GM19463 (cell line): ENCODE results near the gene DAZAP1.

Experiments
- ATAC-seq: cut with Tn5 transposase; IDR thresholded peaks from one replicate; pipeline ENCODE4 v1.9.1; 2021; ENCODE audit warnings: mild to moderate bottlenecking, moderate library complexity; ENCODE audit not compliant: unreplicated experiment

Gene DAZAP1

DNA sequence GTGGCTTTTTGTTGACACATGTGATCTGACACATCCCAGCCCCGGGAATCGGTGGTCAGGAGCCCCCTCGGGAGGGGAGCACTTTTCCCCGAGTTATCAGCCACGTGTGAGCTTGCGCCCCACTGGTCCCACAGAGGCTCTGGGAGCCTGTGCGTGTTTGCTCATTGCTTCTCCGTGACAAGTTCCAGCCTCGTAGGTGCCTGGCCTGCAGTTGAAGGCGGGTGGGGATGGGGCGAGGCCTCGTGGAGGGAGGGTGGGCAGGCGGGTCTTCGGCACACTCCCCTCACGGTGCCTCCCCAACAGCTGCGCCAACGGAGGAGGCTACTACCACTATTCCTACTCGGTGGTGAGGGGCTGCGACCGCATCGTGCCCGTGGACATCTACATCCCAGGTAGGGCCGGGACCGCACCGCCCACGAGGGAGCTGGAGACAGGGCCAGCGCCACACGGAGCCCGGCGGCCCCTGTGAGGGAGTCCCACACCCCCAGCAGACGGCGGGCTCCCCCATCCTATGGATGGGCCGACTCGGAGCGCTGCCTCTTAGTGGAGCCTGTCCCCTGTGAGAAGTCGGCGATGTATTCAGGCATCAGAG, 14.4 kb upstream of the DAZAP1 start:
- ATAC-seq, result no peak

DNA sequence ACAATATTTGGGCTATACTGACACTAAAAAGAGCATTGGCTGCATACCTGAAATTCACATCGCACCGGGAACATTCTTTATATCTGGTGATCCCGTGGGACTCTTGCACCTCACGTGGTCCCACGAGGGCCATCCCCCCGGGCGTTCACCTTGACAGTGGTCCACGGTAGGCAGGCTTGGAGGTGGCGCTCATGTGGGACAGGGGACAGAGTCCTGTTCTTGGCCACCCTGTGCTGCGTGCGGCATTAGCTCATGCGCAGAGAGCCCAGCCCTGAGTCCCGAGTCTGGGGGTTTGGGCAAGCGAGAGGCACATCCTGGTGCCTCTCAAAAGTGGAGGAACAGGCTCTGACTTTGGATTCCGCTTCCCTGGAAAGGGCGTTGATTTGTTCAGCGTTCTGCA, 13.5 kb upstream of the DAZAP1 start:
- no peak for ATAC-seq

GRCh38 chr19:1394252-1395193, 12.9 kb upstream of the DAZAP1 start:
- ATAC-seq, result no peak

GRCh38 chr19:1395194-1396018, 12.0 kb upstream of the DAZAP1 start:
- no peak for ATAC-seq

DNA sequence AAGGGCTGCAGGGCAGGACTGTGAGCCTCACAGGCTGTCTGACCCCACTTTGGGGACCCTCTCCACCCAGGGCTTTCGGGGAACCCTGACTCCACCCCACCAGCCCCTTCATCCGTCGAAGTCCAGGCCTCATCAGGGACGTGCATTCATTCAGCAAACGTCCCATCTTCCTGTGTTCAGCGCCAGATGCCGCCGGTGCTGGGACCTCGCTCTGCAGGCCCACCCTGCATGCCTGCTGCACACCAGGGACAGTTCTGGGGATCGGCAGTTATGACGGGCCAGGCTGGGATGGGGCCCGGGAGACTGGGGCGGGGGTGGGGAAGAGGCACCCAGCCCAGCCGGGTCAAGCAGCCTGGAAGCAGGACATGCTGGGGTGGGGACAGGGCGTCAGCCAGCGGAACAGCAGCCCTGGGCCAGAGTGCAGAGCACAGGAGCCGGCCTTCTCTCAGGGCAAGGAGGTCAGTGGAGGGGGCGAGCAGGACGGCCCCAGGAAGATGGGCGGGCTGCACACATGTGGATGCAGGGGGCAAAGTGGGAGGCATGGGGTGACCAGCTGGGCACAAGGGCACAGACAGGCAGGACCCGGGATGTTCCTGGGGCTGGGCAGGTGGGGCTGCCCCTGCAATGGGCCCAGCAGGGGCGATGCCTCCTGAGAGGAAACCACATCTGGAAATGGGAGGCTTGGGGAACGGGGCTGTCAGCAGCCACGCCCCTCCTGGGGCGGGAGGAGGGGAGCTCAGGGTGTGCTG, 11.2 kb upstream of the DAZAP1 start:
- ATAC-seq, result no peak

DNA sequence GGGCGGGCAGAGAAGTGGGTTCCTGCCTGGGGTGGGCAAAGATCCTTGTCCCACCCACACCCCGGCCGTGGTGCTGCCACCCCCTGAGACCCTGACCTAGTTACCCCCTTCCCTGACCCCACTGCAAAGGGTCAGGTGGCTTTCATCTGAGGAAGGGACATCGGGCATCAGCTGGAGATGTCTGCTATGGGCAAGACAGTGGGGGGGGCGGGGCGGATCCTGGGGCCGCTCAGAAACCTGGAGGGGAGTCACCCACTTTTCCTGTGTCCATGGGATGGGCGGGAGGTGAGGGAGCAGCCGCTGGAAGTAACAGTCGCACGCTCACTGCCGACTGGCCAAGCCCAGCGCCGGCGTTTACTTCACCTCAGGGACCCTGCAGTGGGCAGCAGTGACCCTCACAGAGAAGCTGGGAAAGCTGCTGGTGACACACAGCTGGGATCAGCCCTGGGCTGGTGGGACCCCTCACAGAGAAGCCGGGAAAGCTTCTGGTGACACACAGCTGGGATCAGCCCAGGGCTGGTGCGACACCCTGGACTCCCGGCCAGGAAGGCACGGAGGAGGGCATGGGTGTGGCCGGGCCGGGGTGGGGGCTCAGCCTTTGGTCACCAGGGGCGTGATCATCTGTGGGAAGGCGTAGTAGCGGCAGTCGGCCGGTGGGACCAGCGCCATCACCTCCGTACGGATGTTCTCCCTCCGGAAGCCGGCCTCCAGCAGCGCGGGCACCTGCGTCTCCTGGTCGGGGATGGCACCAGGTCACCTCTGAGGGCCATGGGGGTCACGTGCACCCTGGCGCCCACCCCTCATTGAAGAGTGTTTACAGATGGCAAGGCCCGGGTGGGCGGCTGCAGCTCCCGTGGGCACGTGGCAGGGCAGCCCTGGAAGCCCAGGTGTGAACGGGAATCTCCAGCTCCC, 10.4 kb upstream of the DAZAP1 start:
- ATAC-seq, result no peak

DNA sequence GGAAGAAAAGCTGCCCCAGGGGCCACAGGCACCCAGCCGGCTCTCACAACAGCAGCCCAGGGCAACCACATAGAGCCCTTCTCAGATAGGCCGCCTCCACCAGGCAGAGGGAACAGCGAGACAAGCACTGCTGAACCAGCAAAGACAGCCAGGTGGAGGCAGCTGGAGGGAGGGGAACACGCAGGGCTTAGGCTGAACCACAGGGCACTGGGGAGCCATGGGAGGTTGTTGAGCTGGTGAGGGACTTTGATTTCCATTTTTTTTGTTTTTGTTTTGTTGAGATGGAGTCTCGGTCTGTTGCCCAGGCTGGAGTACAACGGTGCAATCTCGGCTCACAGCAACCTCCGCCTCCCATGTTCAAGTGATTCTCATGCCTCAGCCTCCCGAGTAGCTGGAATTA, 9.5 kb upstream of the DAZAP1 start:
- ATAC-seq, result no peak

DNA sequence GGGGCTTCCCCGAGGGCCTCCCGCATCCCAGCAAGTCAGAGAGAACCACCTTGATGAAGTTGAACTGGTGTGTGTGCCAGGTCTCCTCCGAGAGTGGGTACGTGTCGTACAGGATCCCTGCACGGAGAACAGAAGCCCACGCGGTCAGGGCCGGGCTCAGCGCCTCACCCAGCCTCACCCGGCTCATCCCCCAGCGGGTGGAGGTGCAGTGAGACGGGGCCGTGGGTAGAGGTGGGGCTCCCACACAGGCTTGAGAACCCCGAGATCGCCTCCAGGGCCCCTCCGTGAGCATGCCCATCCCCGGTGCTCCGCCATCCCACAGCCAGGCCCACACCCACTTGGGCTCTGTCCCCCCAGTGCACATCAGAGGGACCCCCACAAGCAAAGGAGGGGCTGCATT, 8.3 kb upstream of the DAZAP1 start:
- ATAC-seq, result no peak

- ATAC-seq, result no peak
These were observed 7.6 kb upstream of the DAZAP1 start for GRCh38 chr19:1399745-1400144.

GRCh38 chr19:1400281-1401137, 6.9 kb upstream of the DAZAP1 start:
- ATAC-seq, result no peak

DNA sequence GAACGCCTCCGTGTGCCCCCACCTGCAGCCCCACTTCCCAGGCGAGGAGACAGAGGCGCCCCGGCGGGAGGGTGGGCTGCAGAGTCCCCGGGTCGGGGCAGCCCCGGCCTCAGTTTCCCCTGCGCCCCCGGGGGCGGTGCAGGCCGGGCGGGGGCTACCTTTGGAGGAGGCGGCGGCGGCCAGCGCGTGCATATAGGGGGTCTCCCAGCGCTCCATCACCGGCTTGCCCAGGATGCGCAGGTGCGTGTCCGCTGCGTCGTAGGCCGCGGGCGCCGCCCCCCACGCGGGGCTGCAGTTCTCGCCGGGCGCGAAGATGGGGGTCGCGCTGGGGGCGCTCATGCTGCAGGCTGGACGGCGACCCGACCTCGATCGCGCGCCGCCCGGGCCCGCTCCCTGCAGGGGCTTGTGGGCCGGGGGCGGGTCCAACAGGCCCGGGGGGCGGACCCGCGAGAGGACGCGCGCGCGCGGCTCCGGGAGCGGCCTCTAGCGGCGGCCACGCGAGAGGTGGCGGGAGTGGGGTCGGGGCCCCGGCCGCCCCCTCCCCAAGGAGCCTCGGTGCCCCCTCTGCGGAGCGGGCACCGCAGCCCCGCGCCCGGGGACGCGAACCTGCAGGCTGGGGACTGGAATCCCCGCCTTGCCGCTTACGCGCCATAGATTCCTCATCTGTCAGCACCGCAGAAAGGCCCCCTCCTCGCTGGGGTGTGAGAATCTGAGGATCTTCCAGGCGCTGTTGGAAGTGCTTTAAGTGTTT, 6.1 kb upstream of the DAZAP1 start, which contains the start of gene GAMT:
GAMT (minus strand) TSS at position 405 of the 751 bp plus-strand sequence; CDS start at position 339, 66 bp downstream.
- ATAC-seq, result no peak

- ATAC-seq, result no peak
These were observed 5.5 kb upstream of the DAZAP1 start for GRCh38 chr19:1401889-1402217.

DNA sequence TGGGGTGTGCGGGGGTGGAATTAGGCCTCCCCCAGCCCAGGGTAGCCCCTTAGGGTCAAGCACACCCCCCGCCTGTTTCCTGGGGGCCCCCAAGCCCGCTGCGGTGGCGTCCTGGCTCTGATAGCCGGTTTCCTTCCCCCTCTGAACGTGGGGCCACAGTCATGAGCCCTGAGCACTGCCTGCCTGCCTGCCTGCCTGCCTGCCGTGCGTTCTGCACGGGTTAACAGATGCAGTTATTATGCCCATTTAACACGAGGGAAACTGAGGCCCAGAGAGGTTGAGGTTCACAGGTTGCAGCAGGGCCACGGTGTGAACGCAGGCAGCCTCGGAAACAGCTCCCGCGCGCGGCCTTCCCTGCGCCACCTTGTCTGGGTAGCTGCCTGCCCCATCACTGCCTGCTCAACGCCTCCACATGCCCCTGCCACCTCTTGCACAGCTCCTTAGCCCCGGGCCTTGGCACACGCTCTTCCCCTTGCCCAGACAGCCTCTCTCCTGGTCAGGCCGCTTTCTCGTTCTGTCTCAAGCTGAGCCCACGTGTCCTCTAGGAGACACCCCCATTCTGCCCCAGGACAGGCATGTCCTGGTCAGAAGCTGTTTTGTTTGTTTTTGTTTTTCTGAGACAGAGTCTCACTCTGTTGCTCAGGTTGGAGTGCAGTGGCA, 4.8 kb upstream of the DAZAP1 start:
- no peak for ATAC-seq

- ATAC-seq, result peak; percentile 77
These were observed 435 bp upstream of the DAZAP1 start for GRCh38 chr19:1406774-1407527.

DNA sequence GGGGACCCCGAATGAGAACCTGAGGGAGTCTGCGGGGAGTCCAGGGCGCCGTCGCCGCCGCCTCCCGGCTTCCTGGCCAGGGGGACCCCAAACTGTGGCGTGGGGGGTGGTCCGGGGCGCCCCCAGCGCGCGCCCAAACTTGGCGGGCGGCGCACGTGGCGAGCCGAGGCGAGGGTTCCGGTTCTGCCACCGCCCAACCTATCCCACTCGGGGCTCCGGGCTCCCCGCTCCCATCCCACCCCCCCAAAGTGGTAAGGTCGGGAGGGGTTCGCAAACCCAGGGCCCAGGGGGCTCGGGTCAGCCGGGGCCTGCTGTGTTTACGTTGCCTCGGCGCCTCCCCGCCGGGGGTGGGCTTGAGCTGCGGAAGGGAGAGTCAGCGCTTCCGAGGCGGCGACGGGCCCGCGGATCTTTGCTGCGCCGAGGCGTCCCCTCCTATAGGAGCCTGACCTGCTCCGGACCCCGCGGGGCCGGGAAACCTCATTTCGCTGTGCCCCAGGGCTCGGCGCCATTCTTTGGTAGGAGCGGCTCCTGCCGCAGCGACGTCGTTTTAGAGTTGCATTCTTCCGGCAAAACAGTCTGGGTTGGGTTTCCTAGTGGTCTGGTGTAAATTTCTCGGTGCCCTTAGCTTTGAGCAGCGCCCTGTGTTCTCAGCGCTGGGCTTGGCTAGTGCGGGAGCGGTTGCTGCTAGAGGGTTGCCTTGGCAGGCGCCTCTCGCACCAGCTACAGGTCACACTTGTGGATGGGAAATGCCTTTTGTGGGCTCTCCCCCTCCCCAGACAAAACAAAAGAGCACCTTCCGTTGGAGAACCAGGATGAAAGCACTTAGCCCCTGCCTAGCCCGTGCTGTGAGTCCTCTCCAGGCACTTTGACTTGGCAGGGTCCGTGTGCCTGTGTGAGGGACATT, 1.2 kb downstream of the DAZAP1 start:
- ATAC-seq, result no peak
